ENCODE results near the gene TUB. TPM values are rescaled to one million over a fixed set of nuclear protein-coding genes. Genes with fewer than 3 reads are reported as not detected.

The TUB gene
- total and polyA plus RNA-seq, 2 of the 13 experiments (the other 11 are each of a cell fraction or from before 2014, with no cell fraction given) = 4.3 to 5.6 TPM

DNA sequence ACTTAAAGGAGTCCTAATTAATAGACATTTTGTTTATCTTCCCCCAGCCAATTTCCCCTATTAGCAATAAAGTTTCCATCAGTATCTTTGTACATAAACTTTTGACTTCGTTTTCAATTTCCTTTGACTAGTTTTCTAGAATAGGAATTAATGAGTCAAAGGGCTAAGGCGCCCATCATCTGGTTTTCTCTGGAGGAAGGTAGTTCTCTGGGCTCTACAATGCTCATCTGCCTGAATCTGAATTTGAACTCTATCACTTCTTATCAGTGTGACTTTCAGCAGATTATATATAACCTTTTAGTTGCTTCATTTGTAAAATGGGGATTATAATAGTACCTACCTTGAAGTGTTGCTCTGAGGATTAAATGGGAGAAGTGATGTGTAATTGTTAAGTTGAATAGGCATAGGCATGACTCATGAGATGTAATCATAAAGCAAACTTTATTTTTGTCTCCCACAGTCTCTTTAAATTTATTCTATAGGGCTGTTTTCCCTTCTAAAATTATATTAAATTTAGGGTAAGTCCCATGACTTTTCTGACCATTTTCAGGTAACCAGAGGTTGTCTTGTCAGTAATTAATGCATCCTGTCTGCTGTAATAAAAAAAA, 5.8 kb upstream of the TUB start:
- in situ Hi-C loops (cut with HindIII; ENCODE audit: extremely low pct_ligation_motif_present, low pct_unique_long_range_greater_than_20kb) = no loop called here
- intact Hi-C loops (cut with micrococcal nuclease; ENCODE audit: unreplicated experiment) = no loop called here
- no peak overlapping the region for H3K9ac ChIP-seq (ENCODE audit: insufficient read depth, low read depth, low read length)
- no peaks in the 10 kb centered on the region for H3K79me2 ChIP-seq (ENCODE audit: insufficient read depth, low read length)
- peaks cover 7% of the 10 kb centered on the region; the same call in 1 of the 2 replicates for H3K4me1 ChIP-seq (ENCODE audit: insufficient read depth, low read length)
- no peaks in the 10 kb centered on the region for H3K9me3 ChIP-seq (ENCODE audit: low read length)
- H4K20me1 ChIP-seq (ENCODE audit: insufficient read depth, low read length) = no peaks in the 10 kb centered on the region; the same call in 1 of the 2 replicates
- WGBS (ENCODE audit: low lambda C conversion rate) = 40% methylated on average over 2 of the region's 2 CpGs
- no TSS peak for BruUV-seq (replicated peaks)
- ATAC-seq (no peak), FAIRE-seq (no peak), DNase-seq (ENCODE audit: low spot score) (no peak)
- no peak overlapping the region for H3K4me2 ChIP-seq (ENCODE audit: low read depth, low read length)
- CTCF ChIA-PET (ENCODE audit: low intra/inter-chr PET ratio, low total read pairs) = no interaction called here
- no peak overlapping the region for H3K27ac ChIP-seq (ENCODE audit: extremely low read length, insufficient read depth, low read length)
- POLR2A ChIA-PET = no interaction called here
- H2AFZ ChIP-seq (ENCODE audit: low read length) = no peak overlapping the region
- H3K27me3 ChIP-seq (ENCODE audit: control insufficient read depth in 1 of 2, insufficient read depth in 2 of 2, low read length in 2 of 2) = peaks cover 0 to under 1% of the 10 kb centered on the region in 2 experiments; a peak in 1 of 5 replicates
- H3K36me3 ChIP-seq (replicated peaks in 1 of 2; ENCODE audit: control insufficient read depth in 1 of 2, insufficient read depth in 2 of 2, low read length in 2 of 2) = no peaks in the 10 kb centered on the region
- H3K4me3 ChIP-seq (replicated peaks in 1 of 3; ENCODE audit: insufficient read depth in 1 of 3, low read depth in 2 of 3, low read length in 3 of 3) = no peak overlapping the region
- TF ChIP-seq, protein P1, sequence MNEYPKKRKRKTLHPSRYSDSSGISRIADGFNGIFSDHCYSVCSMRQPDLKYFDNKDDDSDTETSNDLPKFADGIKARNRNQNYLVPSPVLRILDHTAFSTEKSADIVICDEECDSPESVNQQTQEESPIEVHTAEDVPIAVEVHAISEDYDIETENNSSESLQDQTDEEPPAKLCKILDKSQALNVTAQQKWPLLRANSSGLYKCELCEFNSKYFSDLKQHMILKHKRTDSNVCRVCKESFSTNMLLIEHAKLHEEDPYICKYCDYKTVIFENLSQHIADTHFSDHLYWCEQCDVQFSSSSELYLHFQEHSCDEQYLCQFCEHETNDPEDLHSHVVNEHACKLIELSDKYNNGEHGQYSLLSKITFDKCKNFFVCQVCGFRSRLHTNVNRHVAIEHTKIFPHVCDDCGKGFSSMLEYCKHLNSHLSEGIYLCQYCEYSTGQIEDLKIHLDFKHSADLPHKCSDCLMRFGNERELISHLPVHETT (CRISPR knock-in tag; conservative IDR thresholded peaks at IDR 0.05) = no peak
- TF ChIP-seq SOX13 (IDR thresholded peaks at IDR 0.05) (no peak), SOX13 (CRISPR knock-in tag; conservative IDR thresholded peaks at IDR 0.05 in 1 of 2, IDR thresholded peaks at IDR 0.05 in 1 of 2) (no peak), ETV5 (CRISPR knock-in tag; IDR thresholded peaks at IDR 0.05; ENCODE audit: borderline replicate concordance) (no peak), FLYWCH1 (CRISPR knock-in tag; IDR thresholded peaks at IDR 0.05) (no peak), CREM (IDR thresholded peaks at IDR 0.05) (no peak), CREM (CRISPR knock-in tag; IDR thresholded peaks at IDR 0.05) (no peak), AHR (CRISPR knock-in tag; IDR thresholded peaks at IDR 0.05) (no peak), RFXAP (CRISPR knock-in tag; IDR thresholded peaks at IDR 0.05; ENCODE audit: borderline replicate concordance) (no peak), SMARCC2 (IDR thresholded peaks at IDR 0.05) (no peak), PRMT3 (CRISPR knock-in tag; IDR thresholded peaks at IDR 0.05; ENCODE audit: borderline replicate concordance, low read depth) (no peak), USF2 (IDR thresholded peaks at IDR 0.05; ENCODE audit: low read depth, low read length) (no peak), USF2 (CRISPR knock-in tag; IDR thresholded peaks at IDR 0.05; ENCODE audit: borderline replicate concordance) (no peak), ZNF597 (CRISPR knock-in tag; IDR thresholded peaks at IDR 0.05) (no peak), MEIS2 (CRISPR knock-in tag; IDR thresholded peaks at IDR 0.05) (no peak), SRSF1 (optimal IDR thresholded peaks at IDR 0.05; ENCODE audit: low read depth, low read length) (no peak), ELF3 (CRISPR knock-in tag; IDR thresholded peaks at IDR 0.05) (no peak), ELF1 (CRISPR knock-in tag; IDR thresholded peaks at IDR 0.05) (no peak), YEATS2 (CRISPR knock-in tag; IDR thresholded peaks at IDR 0.05; ENCODE audit: borderline replicate concordance) (no peak), DNMT3B (CRISPR knock-in tag; conservative IDR thresholded peaks at IDR 0.05) (no peak)
- TF ChIP-seq, protein P2, sequence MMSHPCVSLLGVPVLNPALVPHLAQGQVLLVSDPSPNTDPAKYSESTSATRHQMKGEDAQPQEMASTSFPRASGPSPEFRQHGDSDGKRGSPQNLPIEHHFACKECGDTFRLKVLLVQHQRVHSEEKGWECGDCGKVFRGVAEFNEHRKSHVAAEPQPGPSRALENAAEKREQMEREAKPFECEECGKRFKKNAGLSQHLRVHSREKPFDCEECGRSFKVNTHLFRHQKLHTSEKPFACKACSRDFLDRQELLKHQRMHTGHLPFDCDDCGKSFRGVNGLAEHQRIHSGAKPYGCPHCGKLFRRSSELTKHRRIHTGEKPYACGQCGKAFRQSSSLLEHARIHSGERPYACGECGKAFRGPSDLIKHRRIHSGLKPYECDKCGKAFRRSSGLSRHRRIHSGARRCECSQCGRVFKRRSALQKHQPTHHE (CRISPR knock-in tag; IDR thresholded peaks at IDR 0.05; ENCODE audit: borderline replicate concordance) = no peak

All from HepG2 (cell line).